Gastroesophageal sphincter (tissue), 3 donors: ENCODE results near the gene PTK7.

Experiments
- POLR2A ChIP-seq, 2 donors: fragments of 450-650 bp; IDR thresholded peaks; one replicate each; pipeline ENCODE4 v1.6.1; 2017; ENCODE audit warnings: antibody characterized with exemption in 2 of 2, mild to moderate bottlenecking in 2 of 2, moderate library complexity in 1 of 2
- TF ChIP-seq, protein P1 (sequence below), 4 experiments: fragments of 200-600 bp in 2 of 4; fragments of 450-650 bp in 2 of 4; sonication (generic) in 1 of 4; IDR thresholded peaks; one replicate each; pipeline ENCODE4 v1.5.1; 2017 to 2019; ENCODE audit warnings: antibody characterized with exemption in 4 of 4, mild to moderate bottlenecking in 2 of 4, moderate library complexity in 2 of 4

DNA sequence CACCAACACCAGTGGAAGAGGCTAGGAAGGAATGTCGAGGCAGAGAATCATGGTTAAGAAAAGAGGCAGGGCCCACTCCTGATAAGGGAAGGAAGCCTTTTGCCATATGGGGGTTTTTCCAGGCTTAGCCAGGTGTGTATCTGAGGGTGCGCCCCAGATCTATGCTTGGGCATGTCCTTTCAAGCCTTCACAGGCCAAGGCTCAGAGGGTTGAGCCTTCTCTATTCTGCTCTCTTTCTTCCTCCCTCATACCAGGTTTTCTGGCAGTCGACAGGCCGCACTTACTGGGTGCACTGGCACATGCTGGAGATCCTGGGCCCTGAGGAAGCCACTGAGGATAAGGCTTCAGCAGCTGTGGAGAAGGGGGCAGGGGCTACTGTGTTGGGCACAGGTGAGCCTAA, 110.6 kb downstream of the PTK7 start:
- TF ChIP-seq, protein P1, sequence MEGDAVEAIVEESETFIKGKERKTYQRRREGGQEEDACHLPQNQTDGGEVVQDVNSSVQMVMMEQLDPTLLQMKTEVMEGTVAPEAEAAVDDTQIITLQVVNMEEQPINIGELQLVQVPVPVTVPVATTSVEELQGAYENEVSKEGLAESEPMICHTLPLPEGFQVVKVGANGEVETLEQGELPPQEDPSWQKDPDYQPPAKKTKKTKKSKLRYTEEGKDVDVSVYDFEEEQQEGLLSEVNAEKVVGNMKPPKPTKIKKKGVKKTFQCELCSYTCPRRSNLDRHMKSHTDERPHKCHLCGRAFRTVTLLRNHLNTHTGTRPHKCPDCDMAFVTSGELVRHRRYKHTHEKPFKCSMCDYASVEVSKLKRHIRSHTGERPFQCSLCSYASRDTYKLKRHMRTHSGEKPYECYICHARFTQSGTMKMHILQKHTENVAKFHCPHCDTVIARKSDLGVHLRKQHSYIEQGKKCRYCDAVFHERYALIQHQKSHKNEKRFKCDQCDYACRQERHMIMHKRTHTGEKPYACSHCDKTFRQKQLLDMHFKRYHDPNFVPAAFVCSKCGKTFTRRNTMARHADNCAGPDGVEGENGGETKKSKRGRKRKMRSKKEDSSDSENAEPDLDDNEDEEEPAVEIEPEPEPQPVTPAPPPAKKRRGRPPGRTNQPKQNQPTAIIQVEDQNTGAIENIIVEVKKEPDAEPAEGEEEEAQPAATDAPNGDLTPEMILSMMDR (IDR thresholded peaks at IDR 0.05) = no peak
- TF ChIP-seq POLR2A (IDR thresholded peaks at IDR 0.05) = no peak
